ENCODE data around the gene TRIM33.

Gene TRIM33

DNA sequence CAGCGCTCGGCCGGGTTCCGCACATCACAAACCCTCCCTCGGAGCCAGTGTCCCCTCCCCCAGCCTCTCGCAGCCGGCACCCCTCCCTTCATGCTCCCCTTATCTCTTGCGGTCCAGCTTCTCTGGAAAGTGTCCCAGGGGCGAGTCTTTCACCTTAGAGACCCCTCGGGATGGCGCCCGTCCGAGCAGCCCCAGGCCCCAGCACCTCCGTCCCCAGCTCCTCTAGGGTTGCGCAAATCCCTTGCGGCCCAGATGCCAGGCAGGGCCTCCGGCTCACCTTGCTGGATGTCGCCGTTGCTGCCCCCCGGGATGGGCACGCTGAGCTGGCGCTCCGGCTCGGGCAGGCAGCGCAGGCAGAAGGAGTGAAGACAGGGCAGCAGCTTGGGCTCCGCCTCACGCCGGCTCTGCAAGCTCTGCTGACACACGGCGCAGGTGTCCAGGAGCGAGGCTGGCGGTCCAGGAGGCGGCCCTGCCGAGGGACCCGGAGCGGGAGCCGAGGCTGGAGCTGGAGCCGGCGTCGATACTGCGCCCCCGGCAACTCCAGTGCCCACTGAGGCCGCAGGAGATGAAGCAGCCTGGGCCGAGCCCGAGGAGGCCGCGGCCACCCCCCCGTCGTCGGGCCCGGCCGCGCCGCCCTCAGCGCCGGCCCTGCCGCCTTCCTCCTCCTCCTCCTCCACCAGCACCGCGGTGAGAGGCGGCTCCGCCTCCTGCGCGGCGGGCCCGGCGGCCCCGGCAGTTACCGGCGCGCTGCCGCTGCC, 550 bp downstream of the TRIM33 start:
- H3K27ac ChIP-seq (ENCODE audit: low read depth, low read length), result peak overlapping the region; percentile 8; the same call in 1 of the 2 replicates
- no peaks in the 10 kb centered on the region for H3K27me3 ChIP-seq (ENCODE audit: insufficient read depth, low read length)
- H3K36me3 ChIP-seq (ENCODE audit: insufficient read depth, low read length), result 0 out of 2 replicates have a peak, but pooled peaks cover 6% of the 10 kb centered on the region
- H3K4me1 ChIP-seq (ENCODE audit: control insufficient read depth, insufficient read depth, low read length, unreplicated experiment), result peaks cover 14% of the 10 kb centered on the region
- peaks cover 54% of the 10 kb centered on the region for H3K79me2 ChIP-seq (ENCODE audit: control insufficient read depth, insufficient read depth, low read length, unreplicated experiment)
- H3K4me3 ChIP-seq (ENCODE audit: low read depth, low read length), result peak overlapping the region; percentile 95
- H2AFZ ChIP-seq (ENCODE audit: low read length, unreplicated experiment), result peak overlapping the region; percentile 81

DNA sequence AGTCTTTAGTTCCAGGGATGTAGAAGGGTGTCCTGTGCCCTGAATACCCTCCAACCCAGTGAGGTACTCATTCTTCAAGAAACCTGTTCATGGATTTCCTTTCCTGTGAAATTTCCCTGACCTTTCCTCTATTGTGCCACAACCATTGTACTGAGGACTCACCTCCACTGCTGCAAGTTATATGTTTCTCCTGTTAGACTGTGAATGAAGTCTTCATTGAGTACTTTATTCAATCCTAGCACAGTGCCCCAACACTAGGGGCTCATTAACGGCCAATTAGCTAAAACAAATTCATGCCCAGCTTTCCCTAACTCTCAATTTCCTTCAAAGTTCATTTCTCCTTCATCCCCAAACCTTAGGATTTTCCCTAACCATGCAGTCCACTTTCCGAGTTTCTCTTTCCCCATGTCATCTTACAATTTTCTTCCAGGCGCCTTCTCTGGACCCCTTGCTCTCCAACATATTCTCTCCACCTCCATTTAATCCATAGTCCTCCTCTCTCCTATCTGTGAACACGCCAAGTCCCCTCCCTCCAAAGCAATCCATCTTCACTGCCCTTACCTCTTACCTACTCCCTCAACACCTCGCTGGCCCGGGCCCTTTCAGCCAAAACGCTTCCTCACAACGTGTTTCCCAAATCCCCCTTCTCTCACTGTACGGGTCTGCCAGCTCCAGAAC, 1.3 kb downstream of the TRIM33 start:
- H2AFZ ChIP-seq (ENCODE audit: low read length, unreplicated experiment), result no peak overlapping the region
- H3K79me2 ChIP-seq (ENCODE audit: control insufficient read depth, insufficient read depth, low read length, unreplicated experiment), result peaks cover 61% of the 10 kb centered on the region
- no peak overlapping the region for H3K27ac ChIP-seq (ENCODE audit: low read depth, low read length)
- no peaks in the 10 kb centered on the region for H3K27me3 ChIP-seq (ENCODE audit: insufficient read depth, low read length)
- H3K4me3 ChIP-seq (ENCODE audit: low read depth, low read length), result peak overlapping the region; percentile 95
- 0 out of 2 replicates have a peak, but pooled peaks cover 6% of the 10 kb centered on the region for H3K36me3 ChIP-seq (ENCODE audit: insufficient read depth, low read length)
- peaks cover 14% of the 10 kb centered on the region for H3K4me1 ChIP-seq (ENCODE audit: control insufficient read depth, insufficient read depth, low read length, unreplicated experiment)

DNA sequence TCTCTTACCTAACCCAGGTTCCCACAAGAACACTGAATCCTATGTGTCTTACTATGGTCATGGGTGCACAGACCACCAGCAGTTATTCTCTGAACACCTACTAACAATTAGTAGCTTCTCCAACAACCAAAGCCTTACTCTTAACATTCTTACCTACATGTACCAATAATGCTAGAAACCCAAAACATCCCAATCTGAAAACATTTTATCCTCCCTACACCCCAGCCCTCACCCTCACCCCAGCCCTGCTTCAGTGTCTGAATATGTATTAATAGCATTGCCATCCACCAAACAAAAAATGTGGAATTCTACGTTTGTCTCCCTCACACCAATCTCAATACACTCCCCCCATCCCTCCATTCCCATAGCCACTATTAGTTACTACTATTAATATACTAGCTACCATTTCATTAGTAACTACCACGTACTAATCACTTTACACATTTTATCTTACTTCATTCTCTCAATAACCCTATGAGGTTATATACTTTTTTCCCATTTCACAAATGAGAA, 2.6 kb downstream of the TRIM33 start:
- Histone ChIP-seq H3K79me2 (ENCODE audit: control insufficient read depth, insufficient read depth, low read length, unreplicated experiment) (peaks cover 73% of the 10 kb centered on the region), H3K27ac (ENCODE audit: low read depth, low read length) (no peak overlapping the region), H3K27me3 (ENCODE audit: insufficient read depth, low read length) (no peaks in the 10 kb centered on the region), H2AFZ (ENCODE audit: low read length, unreplicated experiment) (no peak overlapping the region), H3K4me1 (ENCODE audit: control insufficient read depth, insufficient read depth, low read length, unreplicated experiment) (peaks cover 14% of the 10 kb centered on the region), H3K36me3 (ENCODE audit: insufficient read depth, low read length) (0 out of 2 replicates have a peak, but pooled peaks cover 6% of the 10 kb centered on the region), H3K4me3 (ENCODE audit: low read depth, low read length) (peak overlapping the region; percentile 95)

DNA sequence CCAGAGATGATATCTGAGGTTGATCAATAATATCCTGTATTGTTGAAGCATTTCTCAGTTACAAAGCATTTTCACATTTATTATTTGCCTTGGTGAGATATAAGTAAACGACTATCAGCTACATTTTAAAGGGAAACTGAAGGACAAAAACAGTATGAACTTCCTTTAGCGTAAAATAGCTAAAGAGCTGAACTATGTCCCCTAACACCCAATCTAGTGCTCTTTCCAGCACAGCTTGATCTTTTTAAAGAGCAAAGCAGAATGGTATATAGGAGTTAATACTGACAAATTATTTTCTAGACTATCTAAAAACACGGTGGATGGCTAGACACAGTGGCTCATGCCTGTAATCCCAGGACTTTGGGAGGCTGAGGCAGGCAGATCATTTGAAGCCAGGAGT, 3.5 kb downstream of the TRIM33 start:
- Histone ChIP-seq H3K27ac (ENCODE audit: low read depth, low read length) (no peak overlapping the region), H3K4me3 (ENCODE audit: low read depth, low read length) (no peak overlapping the region), H2AFZ (ENCODE audit: low read length, unreplicated experiment) (no peak overlapping the region), H3K79me2 (ENCODE audit: control insufficient read depth, insufficient read depth, low read length, unreplicated experiment) (peaks cover 75% of the 10 kb centered on the region), H3K27me3 (ENCODE audit: insufficient read depth, low read length) (no peaks in the 10 kb centered on the region), H3K4me1 (ENCODE audit: control insufficient read depth, insufficient read depth, low read length, unreplicated experiment) (peaks cover 14% of the 10 kb centered on the region), H3K36me3 (ENCODE audit: insufficient read depth, low read length) (0 out of 2 replicates have a peak, but pooled peaks cover 6% of the 10 kb centered on the region)

GRCh38 chr1:114505148-114505561, 5.8 kb downstream of the TRIM33 start:
- H3K27me3 ChIP-seq (ENCODE audit: insufficient read depth, low read length), result no peaks in the 10 kb centered on the region
- no peak overlapping the region for H2AFZ ChIP-seq (ENCODE audit: low read length, unreplicated experiment)
- 0 out of 2 replicates have a peak, but pooled peaks cover 6% of the 10 kb centered on the region for H3K36me3 ChIP-seq (ENCODE audit: insufficient read depth, low read length)
- peaks cover 82% of the 10 kb centered on the region for H3K79me2 ChIP-seq (ENCODE audit: control insufficient read depth, insufficient read depth, low read length, unreplicated experiment)
- peaks cover 14% of the 10 kb centered on the region for H3K4me1 ChIP-seq (ENCODE audit: control insufficient read depth, insufficient read depth, low read length, unreplicated experiment)
- H3K4me3 ChIP-seq (ENCODE audit: low read depth, low read length), result no peak overlapping the region
- H3K27ac ChIP-seq (ENCODE audit: low read depth, low read length), result no peak overlapping the region

GRCh38 chr1:114503916-114504422, 7.0 kb downstream of the TRIM33 start:
- Histone ChIP-seq H3K79me2 (ENCODE audit: control insufficient read depth, insufficient read depth, low read length, unreplicated experiment) (peaks cover 82% of the 10 kb centered on the region), H3K27me3 (ENCODE audit: insufficient read depth, low read length) (no peaks in the 10 kb centered on the region), H3K4me1 (ENCODE audit: control insufficient read depth, insufficient read depth, low read length, unreplicated experiment) (peaks cover 9% of the 10 kb centered on the region), H3K36me3 (ENCODE audit: insufficient read depth, low read length) (0 out of 2 replicates have a peak, but pooled peaks cover 6% of the 10 kb centered on the region), H3K4me3 (ENCODE audit: low read depth, low read length) (no peak overlapping the region), H2AFZ (ENCODE audit: low read length, unreplicated experiment) (no peak overlapping the region), H3K27ac (ENCODE audit: low read depth, low read length) (no peak overlapping the region)

DNA sequence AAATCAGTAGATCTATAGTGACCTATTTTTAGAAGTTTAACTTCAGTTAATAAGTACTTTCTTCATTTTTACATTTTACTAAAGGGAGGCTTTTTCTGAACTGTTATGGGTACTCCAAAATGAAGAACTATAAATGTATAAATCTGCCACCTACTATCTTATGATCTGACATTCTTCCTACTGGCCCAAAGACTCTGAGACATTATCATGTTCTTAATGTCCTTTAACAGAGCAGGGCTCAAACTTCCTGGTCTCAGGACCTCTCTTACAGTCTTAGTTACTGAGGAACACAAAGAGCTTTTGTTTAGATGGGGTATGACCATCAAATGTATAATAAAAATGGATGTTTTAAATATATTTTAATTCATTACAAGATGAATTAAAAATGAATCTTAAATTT, 8.9 kb downstream of the TRIM33 start:
- H3K4me3 ChIP-seq (ENCODE audit: low read depth, low read length), result no peak overlapping the region
- H3K79me2 ChIP-seq (ENCODE audit: control insufficient read depth, insufficient read depth, low read length, unreplicated experiment), result peaks cover 71% of the 10 kb centered on the region
- 0 out of 2 replicates have a peak, but pooled peaks cover 5% of the 10 kb centered on the region for H3K36me3 ChIP-seq (ENCODE audit: insufficient read depth, low read length)
- H3K4me1 ChIP-seq (ENCODE audit: control insufficient read depth, insufficient read depth, low read length, unreplicated experiment), result no peaks in the 10 kb centered on the region
- H3K27ac ChIP-seq (ENCODE audit: low read depth, low read length), result no peak overlapping the region
- H2AFZ ChIP-seq (ENCODE audit: low read length, unreplicated experiment), result no peak overlapping the region
- H3K27me3 ChIP-seq (ENCODE audit: insufficient read depth, low read length), result no peaks in the 10 kb centered on the region

DNA sequence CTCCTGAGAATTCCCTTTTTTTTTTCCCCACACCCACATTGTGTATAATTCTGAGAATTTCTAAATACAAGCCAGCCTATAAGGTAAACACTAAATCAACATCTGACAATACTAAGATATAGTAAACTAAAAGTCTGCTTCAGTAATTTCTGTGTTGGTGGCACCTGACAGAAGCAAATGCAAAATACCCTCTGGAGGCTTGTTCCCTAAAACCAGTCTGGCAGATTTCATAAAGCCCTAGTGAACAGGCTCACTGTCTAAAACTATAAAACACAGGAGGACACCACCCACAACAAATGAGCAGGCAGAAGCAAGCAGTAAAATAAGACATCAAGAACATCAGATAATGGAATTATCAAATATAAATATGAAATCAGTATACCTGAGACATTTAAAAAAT, 11.5 kb downstream of the TRIM33 start:
- no peaks in the 10 kb centered on the region for H3K27me3 ChIP-seq (ENCODE audit: insufficient read depth, low read length)

DNA sequence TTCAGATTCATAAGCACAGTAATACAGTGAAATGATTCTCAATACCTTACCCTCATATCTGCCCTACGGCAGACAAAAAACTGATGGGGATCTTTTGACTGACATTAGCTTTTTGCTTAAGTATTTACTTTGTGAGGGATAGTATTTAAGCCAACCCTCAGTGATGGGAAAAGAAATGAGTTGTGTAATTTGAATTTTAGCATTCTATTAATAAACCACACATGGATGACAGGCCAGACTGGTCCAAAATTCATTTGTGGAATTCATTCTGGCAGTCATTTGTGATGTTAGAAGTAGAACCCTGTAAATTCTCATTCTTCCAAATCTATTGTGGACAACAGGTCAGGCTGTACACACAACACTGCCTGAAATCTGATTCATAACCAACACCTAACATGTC, 14.9 kb downstream of the TRIM33 start:
- H3K36me3 ChIP-seq (ENCODE audit: insufficient read depth, low read length), result peaks cover 6% of the 10 kb centered on the region
- H3K27ac ChIP-seq (ENCODE audit: low read depth, low read length), result no peak overlapping the region
- H3K79me2 ChIP-seq (ENCODE audit: control insufficient read depth, insufficient read depth, low read length, unreplicated experiment), result peaks cover 69% of the 10 kb centered on the region
- H3K4me1 ChIP-seq (ENCODE audit: control insufficient read depth, insufficient read depth, low read length, unreplicated experiment), result no peaks in the 10 kb centered on the region
- no peaks in the 10 kb centered on the region for H3K27me3 ChIP-seq (ENCODE audit: insufficient read depth, low read length)
- no peak overlapping the region for H2AFZ ChIP-seq (ENCODE audit: low read length, unreplicated experiment)
- no peak overlapping the region for H3K4me3 ChIP-seq (ENCODE audit: low read depth, low read length)

More for the DNA sequence above, 11.5 kb downstream of the TRIM33 start:
- peaks cover 67% of the 10 kb centered on the region for H3K79me2 ChIP-seq (ENCODE audit: control insufficient read depth, insufficient read depth, low read length, unreplicated experiment)
- no peaks in the 10 kb centered on the region for H3K36me3 ChIP-seq (ENCODE audit: insufficient read depth, low read length)
- H2AFZ ChIP-seq (ENCODE audit: low read length, unreplicated experiment), result no peak overlapping the region
- no peak overlapping the region for H3K4me3 ChIP-seq (ENCODE audit: low read depth, low read length)
- no peaks in the 10 kb centered on the region for H3K4me1 ChIP-seq (ENCODE audit: control insufficient read depth, insufficient read depth, low read length, unreplicated experiment)
- H3K27ac ChIP-seq (ENCODE audit: low read depth, low read length), result no peak overlapping the region

DNA sequence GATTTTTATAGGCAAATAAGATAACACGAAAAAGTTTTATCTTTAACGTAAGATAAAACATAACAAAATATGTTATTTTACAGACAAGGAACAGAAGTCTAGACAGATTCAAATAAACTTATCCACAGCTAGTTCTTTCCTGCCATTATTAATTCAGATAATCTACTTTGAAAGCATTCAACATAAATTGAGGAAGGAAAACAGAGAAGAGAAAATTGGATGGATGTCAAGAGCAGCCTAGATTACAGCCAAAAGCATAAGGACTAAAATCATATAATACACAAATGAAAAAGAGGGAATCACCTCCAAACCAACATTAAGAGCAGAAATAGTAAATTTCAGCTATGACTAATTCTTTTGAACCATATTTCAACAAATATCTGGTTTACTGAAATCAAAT, 15.5 kb downstream of the TRIM33 start:
- Histone ChIP-seq H3K4me3 (ENCODE audit: low read depth, low read length) (no peak overlapping the region), H3K27me3 (ENCODE audit: insufficient read depth, low read length) (no peaks in the 10 kb centered on the region), H3K36me3 (ENCODE audit: insufficient read depth, low read length) (peaks cover 6% of the 10 kb centered on the region), H2AFZ (ENCODE audit: low read length, unreplicated experiment) (no peak overlapping the region), H3K4me1 (ENCODE audit: control insufficient read depth, insufficient read depth, low read length, unreplicated experiment) (no peaks in the 10 kb centered on the region), H3K79me2 (ENCODE audit: control insufficient read depth, insufficient read depth, low read length, unreplicated experiment) (peaks cover 74% of the 10 kb centered on the region), H3K27ac (ENCODE audit: low read depth, low read length) (no peak overlapping the region)

Data from ACC112 (cell line).